AG04450 (cell line): ENCODE data around the gene ETV4. TPM values are rescaled to one million over a fixed set of nuclear protein-coding genes. Genes with fewer than 3 reads are reported as not detected.

ENCODE experiments used
- CTCF ChIA-PET: fragments of 300-600, 350-600 bp; formaldehyde crosslinking; extraction: SDS; loops from one replicate; lab custom pipeline; 2022; ENCODE audit warnings: antibody characterized with exemption, inconsistent platforms; lab: Charles Lee
- POLR2A ChIA-PET: fragments of 350-600 bp; formaldehyde crosslinking; extraction: SDS; loops from one replicate; lab custom pipeline; 2021; ENCODE audit warnings: antibody characterized with exemption, inconsistent platforms; lab: Yijun Ruan, JAX
- DNase-seq: peaks from one replicate; pipeline ENCODE4 v3.0.0-alpha.2; 2011; ENCODE audit warnings: low read depth, low spot score
- H3K27ac ChIP-seq: one replicate; pipeline ENCODE4 v1.5.1; 2012; ENCODE audit warnings: low read depth, low read length, control low read depth
- H3K27me3 ChIP-seq: one replicate; pipeline ENCODE4 v1.6.0; 2012; ENCODE audit warnings: low read length; ENCODE audit not compliant: control insufficient read depth, insufficient read depth
- H3K4me3 ChIP-seq: 2 replicates; pipeline ENCODE4 v1.5.1; 2011; ENCODE audit warnings: mild to moderate bottlenecking, low read depth, low read length, control low read depth
- H3K9me3 ChIP-seq: 2 replicates; pipeline ENCODE4 v1.5.1; 2012; ENCODE audit warnings: low read length; ENCODE audit not compliant: control insufficient read depth, insufficient read depth
- CTCF ChIP-seq: IDR thresholded peaks from 2 replicates; pipeline ENCODE4 v1.5.1; 2011; ENCODE audit warnings: low read depth, low read length, control low read depth, inconsistent platforms
- polyA plus RNA-seq: library from polyadenylated mRNA; depleted of rRNA; stranded (reverse); fragments of >200 nt; gene quantifications from 2 replicates; pipeline ENCODE4 v1.2.3, GENCODE V29; 2011; rRNA removed

The ETV4 gene
- polyA plus RNA-seq, 1 experiment, result 6.7 TPM

- Histone ChIP-seq H3K4me3 (no peak overlapping the region), H3K27me3 (no peaks in the 10 kb centered on the region), H3K9me3 (no peaks in the 10 kb centered on the region), H3K27ac (no peak overlapping the region)
- no peak for DNase-seq
- TF ChIP-seq CTCF, result no peak
- ChIA-PET POLR2A (interaction anchor here (0.5 kb wide), 1 partner anchor 123 kb away, joined by 3 read pairs; no protein-coding TSS in a partner anchor), CTCF (interaction anchor here (1.1 to 1.4 kb wide), 2 partner anchors 96 to 183 kb away, joined by 3 read pairs; no protein-coding TSS in a partner anchor)
These were observed 55.5 kb downstream of the ETV4 start for GRCh38 chr17:43490621-43491020.

GRCh38 chr17:43483674-43484551 is 62.2 kb downstream of the ETV4 start, which contains the start of gene DHX8:
TSS of gene DHX8 (plus strand) at chr17:43483975. CDS start at chr17:43484038, 63 bp downstream.
- peak; percentile 97 for DNase-seq
- peak within 1 kb of the TSS; percentile 99 for H3K4me3 ChIP-seq
- TF ChIP-seq CTCF, result peak; percentile 100
- no peaks in the 10 kb centered on the region for H3K9me3 ChIP-seq
- peak within 1 kb of the TSS; percentile 87 for H3K27ac ChIP-seq
- POLR2A ChIA-PET, result interaction anchor here (0.8 to 3.9 kb wide), 13 partner anchors 15 to 169 kb away, joined by 3 to 44 read pairs (median 6); partner anchors contain the start of genes ARL4D and ETV4
- no peaks in the 10 kb centered on the region for H3K27me3 ChIP-seq
- CTCF ChIA-PET, result interaction anchor here (0.5 to 6.7 kb wide), 63 partner anchors 9 to 473 kb away, joined by 3 to 395 read pairs (median 5); partner anchors contain the start of genes ARL4D and TMEM106A

- no peak for DNase-seq
- CTCF ChIA-PET, result interaction anchor here (0.6 to 6.7 kb wide), 8 partner anchors 18 to 186 kb away, joined by 3 to 395 read pairs (median 11); partner anchors contain the start of gene ARL4D
- Histone ChIP-seq H3K27ac (no peak overlapping the region), H3K9me3 (no peaks in the 10 kb centered on the region), H3K27me3 (no peaks in the 10 kb centered on the region), H3K4me3 (no peak overlapping the region)
- POLR2A ChIA-PET, result interaction anchor here (1.7 to 3.9 kb wide), 5 partner anchors 81 to 125 kb away, joined by 6 to 39 read pairs (median 15); partner anchors contain the start of gene ARL4D
- no peak for TF ChIP-seq CTCF
These were observed 63.8 kb downstream of the ETV4 start for GRCh38 chr17:43482103-43483012.

GRCh38 chr17:43479948-43480347 is 66.2 kb downstream of the ETV4 start:
- Histone ChIP-seq H3K27me3 (no peaks in the 10 kb centered on the region), H3K9me3 (no peaks in the 10 kb centered on the region), H3K27ac (no peak overlapping the region), H3K4me3 (no peak overlapping the region)
- ChIA-PET POLR2A (no interaction called here), CTCF (interaction anchor here (0.7 to 3.2 kb wide), 2 partner anchors 62 to 86 kb away, joined by 3 to 18 read pairs; no protein-coding TSS in a partner anchor)
- no peak for TF ChIP-seq CTCF
- DNase-seq, result no peak

Other genes starting within 250 kb of the ETV4 start
- 15.0 and 16.5 TPM in 2 replicates for gene ARL4D, start 147.3 kb downstream of the ETV4 start, polyA plus RNA-seq
- gene DHX8, start 62.4 kb downstream of the ETV4 start, polyA plus RNA-seq, result 46.0 and 47.3 TPM in 2 replicates
- 0.05 and 0.07 TPM in 2 replicates for gene MEOX1, start 115.6 kb upstream of the ETV4 start, polyA plus RNA-seq
- gene SOST, start 212.5 kb upstream of the ETV4 start, polyA plus RNA-seq, result not detected in 2 replicates
- 45.3 and 45.9 TPM in 2 replicates for gene DUSP3, start 232.6 kb upstream of the ETV4 start, polyA plus RNA-seq
- 0.02 TPM in 1 of 2 replicates, not detected in the other for gene CFAP97D1, start 234.1 kb upstream of the ETV4 start, polyA plus RNA-seq